ENCODE data around the gene PLAGL2. TPM values are rescaled to one million over a fixed set of nuclear protein-coding genes. Genes with fewer than 3 reads are reported as not detected.

PLAGL2 gene
- total and polyA plus RNA-seq, 9 of the 15 experiments (the other 6 are each of a cell fraction or from before 2014, with no cell fraction given) = 3.1 to 24.3 (median 6.4) TPM

GRCh38 chr20:32153156-32153665, 54.3 kb downstream of the PLAGL2 start (continued):
- no peak for TF ChIP-seq SETDB1 (IDR thresholded peaks at IDR 0.05; ENCODE audit: low read length)
- no peak for TF ChIP-seq MEF2D (tag; conservative IDR thresholded peaks at IDR 0.05; ENCODE audit: low read depth)

GRCh38 chr20:32152421-32153155, 55.0 kb downstream of the PLAGL2 start:
- CTCF ChIA-PET (ENCODE audit: low intra/inter-chr PET ratio) = no interaction called here
- WGBS (ENCODE audit: insufficient coverage, low coverage, missing lambda C conversion rate) = 88% methylated on average over 6 of the region's 6 CpGs
- Histone ChIP-seq H3K4me2 (ENCODE audit: insufficient read depth, low read length) (no peak overlapping the region), H3K9me1 (ENCODE audit: control insufficient read depth, insufficient read depth, low read length) (peaks cover 3% of the 10 kb centered on the region), H3K4me1 (replicated peaks in 1 of 2; ENCODE audit: control insufficient read depth in 2 of 2, insufficient read depth in 2 of 2, low read length in 2 of 2) (no peaks in the 10 kb centered on the region), H3K36me3 (ENCODE audit: control insufficient read depth, insufficient read depth, low read length) (peaks cover 69% of the 10 kb centered on the region), H3K9me3 (replicated peaks; ENCODE audit: control insufficient read depth, insufficient read depth, low read depth, low read length) (no peaks in the 10 kb centered on the region), H3K27me3 (ENCODE audit: control insufficient read depth in 2 of 2, insufficient read depth in 2 of 2, low read length in 2 of 2) (no peaks in the 10 kb centered on the region), H2AFZ (ENCODE audit: low read depth, low read length) (no peak overlapping the region), H3K4me3 (no peak overlapping the region), H3K79me2 (ENCODE audit: control insufficient read depth, insufficient read depth, low read length) (no peaks in the 10 kb centered on the region), H3K9ac (ENCODE audit: insufficient read depth in 1 of 2, low read depth in 2 of 2, low read length in 2 of 2) (no peak overlapping the region), H4K20me1 (replicated peaks; ENCODE audit: control insufficient read depth, insufficient read depth, low read length) (no peaks in the 10 kb centered on the region; the same call in 1 of the 2 replicates), H3K27ac (ENCODE audit: extremely low read depth, low read depth, low read length) (no peak overlapping the region)
- in situ Hi-C loops (cut with MboI) = loop anchor here (25.0 kb wide), 1 partner anchor 510 kb away; the partner anchor contains the start of gene C20orf203
- POLR2A ChIA-PET = no interaction called here
- BruUV-seq (replicated peaks) = no TSS peak
- FAIRE-seq = no peak
- no peak for DNase-seq (ENCODE audit: extremely low read depth in 1 of 4, low spot score in 3 of 4)
- intact Hi-C loops (cut with micrococcal nuclease) = loop anchor here (10.0 kb wide), 1 partner anchor 502 kb away; no protein-coding TSS in a partner anchor
- ATAC-seq = no peak
- no peak for TF ChIP-seq ZNF57 (CRISPR knock-in tag; IDR thresholded peaks at IDR 0.05)
- TF ChIP-seq SOX6 (IDR thresholded peaks at IDR 0.05) = no peak
- TF ChIP-seq ARID4B (CRISPR knock-in tag; IDR thresholded peaks at IDR 0.05) = no peak
- TF ChIP-seq ZNF347 (CRISPR knock-in tag; IDR thresholded peaks at IDR 0.05; ENCODE audit: low read depth) = no peak
- no peak for TF ChIP-seq MTA2 (IDR thresholded peaks at IDR 0.05; ENCODE audit: low read depth)
- TF ChIP-seq ZNF395 (CRISPR knock-in tag; IDR thresholded peaks at IDR 0.05) = no peak
- TF ChIP-seq ATF6 (CRISPR knock-in tag; IDR thresholded peaks at IDR 0.05) = no peak
- no peak for TF ChIP-seq EHMT2 (IDR thresholded peaks at IDR 0.05)
- no peak for TF ChIP-seq ADNP (tag; IDR thresholded peaks at IDR 0.05)
- TF ChIP-seq EWSR1 (IDR thresholded peaks at IDR 0.05; ENCODE audit: borderline replicate concordance, low read depth, partially characterized antibody) = no peak
- no peak for TF ChIP-seq PTTG1 (tag; IDR thresholded peaks at IDR 0.05; ENCODE audit: low read depth)
